GM12892 (cell line): ENCODE data around the gene ZBTB8A.

ENCODE experiments used
- POLR2A ChIP-seq: IDR thresholded peaks from 2 replicates; pipeline ENCODE4 v1.6.1; 2011; ENCODE audit warnings: low read depth, low read length, control low read depth
- TAF1 ChIP-seq: IDR thresholded peaks from 2 replicates; pipeline ENCODE4 v1.6.1; 2011; ENCODE audit warnings: low read depth, mild to moderate bottlenecking, control low read depth, low read length, borderline replicate concordance

DNA sequence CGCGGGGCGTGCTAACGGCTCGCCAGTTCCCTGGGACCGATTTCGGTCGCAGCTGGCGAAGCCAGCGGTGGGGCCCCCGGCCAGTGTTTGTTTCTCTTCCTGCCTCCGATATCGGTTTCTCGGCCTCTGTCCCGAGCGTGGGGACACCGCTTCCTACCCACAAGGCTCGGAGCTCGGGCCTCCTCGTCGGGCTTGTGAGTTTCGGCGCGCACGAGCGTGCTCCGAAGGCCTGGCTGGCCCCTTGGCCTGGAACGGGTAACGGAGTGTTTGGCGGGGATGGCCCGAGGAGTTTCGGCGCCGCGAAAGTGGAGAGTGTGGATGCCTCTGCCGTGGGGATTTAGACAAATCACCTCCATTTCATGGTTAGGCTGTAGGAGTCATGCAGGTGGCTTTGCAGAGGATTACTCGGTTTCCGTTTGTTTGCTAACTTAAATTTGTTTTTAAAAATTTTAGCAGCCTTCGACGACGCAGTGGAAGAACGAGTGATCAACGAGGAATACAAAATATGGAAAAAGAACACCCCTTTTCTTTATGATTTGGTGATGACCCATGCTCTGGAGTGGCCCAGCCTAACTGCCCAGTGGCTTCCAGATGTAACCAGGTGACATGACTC, 112.3 kb downstream of the ZBTB8A start:
- no peak; the same call in 1 of the 2 replicates for TF ChIP-seq POLR2A
- TF ChIP-seq TAF1, result no peak
